H1 (cell line): ENCODE results near the gene SIMC1. TPM values are rescaled to one million over a fixed set of nuclear protein-coding genes. Genes with fewer than 3 reads are reported as not detected.
A peak's percentile ranks its signal among the peaks of the same experiment; 100 is the strongest.

Experiments
- CTCF ChIA-PET: fragments of 300-600 bp; sonication (Branson Sonifier 250); formaldehyde crosslinking; loops from one replicate; lab custom pipeline; 2021; ENCODE audit not compliant: partially characterized antibody; lab: Charles Lee
- POLR2A ChIA-PET: fragments of 300-600 bp; sonication (Branson Sonifier 250); formaldehyde crosslinking; loops from one replicate; lab custom pipeline; 2021; ENCODE audit warnings: inconsistent platforms; ENCODE audit not compliant: partially characterized antibody; lab: Charles Lee
- DNase-seq, 2 experiments: peaks; one replicate each; pipeline versions ENCODE4 v3.0.0 to v3.0.0-alpha.2; 2010 to 2022; ENCODE audit warnings: low spot score in 2 of 2, low read depth in 1 of 2, mixed read lengths in 1 of 2
- FAIRE-seq: peaks from 2 replicates; lab custom pipeline; 2011; peaks lifted over from hg19 to GRCh38; lab: Jason Lieb, UNC
- H2AFZ ChIP-seq: 2 replicates; pipeline ENCODE4 v1.8.1; 2012; ENCODE audit warnings: low read length, inconsistent platforms
- H2AK5ac ChIP-seq: 2 replicates; pipeline ENCODE4 v1.6.1; 2013; ENCODE audit warnings: low read depth, low read length
- H2BK120ac ChIP-seq: replicated peaks from 2 replicates; pipeline ENCODE3; 2013; ENCODE audit warnings: low read depth, low read length, inconsistent platforms
- H2BK12ac ChIP-seq: 2 replicates; pipeline ENCODE4 v1.6.1; 2013; ENCODE audit warnings: low read depth, low read length
- H2BK15ac ChIP-seq: 2 replicates; pipeline ENCODE4 v1.6.1; 2013; ENCODE audit warnings: low read length
- H2BK20ac ChIP-seq: 2 replicates; pipeline ENCODE4 v1.6.1; 2013; ENCODE audit warnings: low read length
- H2BK5ac ChIP-seq: 2 replicates; pipeline ENCODE4 v1.6.1; 2013; ENCODE audit warnings: low read depth, low read length
- H3K14ac ChIP-seq: 2 replicates; pipeline ENCODE4 v1.6.1; 2013; ENCODE audit warnings: inconsistent platforms; ENCODE audit not compliant: insufficient read length
- H3K18ac ChIP-seq: 2 replicates; pipeline ENCODE4 v1.6.1; 2013; ENCODE audit warnings: low read length; ENCODE audit errors: extremely low read depth
- H3K23ac ChIP-seq: 2 replicates; pipeline ENCODE4 v1.6.1; 2013; ENCODE audit warnings: inconsistent platforms; ENCODE audit not compliant: insufficient read length
- H3K23me2 ChIP-seq: 2 replicates; pipeline ENCODE4 v1.6.1; 2013; ENCODE audit warnings: low read depth, low read length
- H3K27ac ChIP-seq: 2 replicates; pipeline ENCODE4 v1.6.1; 2011; ENCODE audit warnings: low read depth, low read length, inconsistent platforms
- H3K27me3 ChIP-seq, 4 experiments: replicated peaks in 1 of 4; 1 replicate in 1 of 4; 2 replicates in 3 of 4; pipeline versions ENCODE4 v1.6.1 to v1.8.1; 2011 to 2013; ENCODE audit warnings: low read length in 3 of 4, mild to moderate bottlenecking in 3 of 4, inconsistent platforms in 2 of 4, mixed read lengths in 2 of 4, moderate library complexity in 1 of 4; ENCODE audit not compliant: control insufficient read depth in 3 of 4, insufficient read depth in 3 of 4; ENCODE audit errors: extremely low read depth in 1 of 4
- H3K36me3 ChIP-seq, 4 experiments: 2 replicates each; pipeline versions ENCODE4 v1.6.1 to v1.8.1; 2011 to 2013; ENCODE audit warnings: mild to moderate bottlenecking in 4 of 4, low read length in 3 of 4, moderate library complexity in 2 of 4, control low read depth in 1 of 4, inconsistent platforms in 1 of 4; ENCODE audit not compliant: insufficient read depth in 4 of 4, control insufficient read depth in 2 of 4
- H3K4ac ChIP-seq: replicated peaks from 2 replicates; pipeline ENCODE3; 2013; ENCODE audit warnings: low read length, low read depth, mixed read lengths, inconsistent platforms; ENCODE audit not compliant: insufficient read length
- H3K4me1 ChIP-seq, 4 experiments: replicated peaks in 1 of 4; 1 replicate in 1 of 4; 2 replicates in 3 of 4; pipeline versions ENCODE4 v1.6.1 to v1.8.1; 2011 to 2013; ENCODE audit warnings: low read length in 3 of 4, inconsistent platforms in 2 of 4, mixed read lengths in 1 of 4; ENCODE audit not compliant: insufficient read depth in 4 of 4, control insufficient read depth in 3 of 4
- H3K4me2 ChIP-seq, 2 experiments: 2 replicates each; pipeline versions ENCODE4 v1.6.1 to v1.8.1; 2011 to 2013; ENCODE audit warnings: low read depth in 2 of 2, low read length in 2 of 2, control low read depth in 1 of 2, inconsistent platforms in 1 of 2, mild to moderate bottlenecking in 1 of 2; ENCODE audit not compliant: insufficient read depth in 1 of 2
- H3K4me3 ChIP-seq, 4 experiments: fragments of 200-600, 300-600 bp in 1 of 4; sonication (generic), shearing (Covaris generic), sonication (Bioruptor Twin) in 1 of 4; 2 replicates each; pipeline versions ENCODE4 v1.5.1 to v1.8.1; 2011 to 2016; ENCODE audit warnings: low read length in 4 of 4, low read depth in 3 of 4, control low read depth in 2 of 4, inconsistent platforms in 2 of 4, mild to moderate bottlenecking in 2 of 4, mixed read lengths in 1 of 4, moderate library complexity in 1 of 4; ENCODE audit not compliant: insufficient read depth in 2 of 4; ENCODE audit errors: extremely low read depth in 1 of 4
- H3K56ac ChIP-seq: replicated peaks from 2 replicates; pipeline ENCODE3; 2013; ENCODE audit warnings: low read depth, mild to moderate bottlenecking, mixed read lengths, low read length, inconsistent platforms; ENCODE audit not compliant: insufficient read length
- H3K79me1 ChIP-seq: 2 replicates; pipeline ENCODE4 v1.6.1; 2013; ENCODE audit warnings: low read depth, low read length, control low read depth
- H3K79me2 ChIP-seq, 2 experiments: 2 replicates each; pipeline versions ENCODE4 v1.6.1 to v1.8.1; 2012 to 2013; ENCODE audit warnings: low read length in 2 of 2, mild to moderate bottlenecking in 2 of 2, inconsistent platforms in 1 of 2; ENCODE audit not compliant: insufficient read depth in 2 of 2, control insufficient read depth in 1 of 2
- H3K9ac ChIP-seq, 4 experiments: replicated peaks in 1 of 4; 1 replicate in 1 of 4; 2 replicates in 3 of 4; pipeline versions ENCODE4 v1.6.1 to v1.8.1; 2011 to 2013; ENCODE audit warnings: low read depth in 3 of 4, low read length in 3 of 4, control low read depth in 2 of 4, mild to moderate bottlenecking in 2 of 4, moderate library complexity in 2 of 4, inconsistent platforms in 1 of 4; ENCODE audit errors: extremely low read depth in 1 of 4
- H3K9me3 ChIP-seq, 2 experiments: 2 replicates each; pipeline versions ENCODE4 v1.6.1 to v1.8.1; 2012 to 2013; ENCODE audit warnings: mild to moderate bottlenecking in 2 of 2, moderate library complexity in 2 of 2, control low read depth in 1 of 2, inconsistent platforms in 1 of 2, low read depth in 1 of 2, low read length in 1 of 2, mixed read lengths in 1 of 2; ENCODE audit not compliant: insufficient read depth in 2 of 2
- H4K20me1 ChIP-seq, 2 experiments: replicated peaks in 1 of 2; 2 replicates each; pipeline versions ENCODE3 to v1.8.1; 2011 to 2013; ENCODE audit warnings: inconsistent platforms in 2 of 2, low read length in 2 of 2, mild to moderate bottlenecking in 1 of 2; ENCODE audit not compliant: insufficient read depth in 2 of 2, control insufficient read depth in 1 of 2
- H4K5ac ChIP-seq: 2 replicates; pipeline ENCODE4 v1.6.1; 2013; ENCODE audit warnings: low read length, low read depth, mixed read lengths, inconsistent platforms; ENCODE audit not compliant: insufficient read length
- H4K8ac ChIP-seq: 2 replicates; pipeline ENCODE4 v1.8.0; 2013; ENCODE audit warnings: mild to moderate bottlenecking, moderate library complexity, low read length, inconsistent platforms; ENCODE audit not compliant: insufficient read depth; ENCODE audit errors: extremely low read depth
- H4K91ac ChIP-seq: replicated peaks from 2 replicates; pipeline ENCODE3; 2013; ENCODE audit warnings: low read length, mixed read lengths, inconsistent platforms; ENCODE audit not compliant: insufficient read length
- ASH2L ChIP-seq: fragments of 200-600, 300-600 bp; sonication (generic); IDR thresholded peaks from one replicate; pipeline ENCODE4 v1.7.1; 2017; ENCODE audit warnings: low read length
- CREB1 ChIP-seq: IDR thresholded peaks from 2 replicates; pipeline ENCODE4 v1.6.1; 2012; ENCODE audit warnings: inconsistent platforms
- EZH2 ChIP-seq: fragments of 200-600 bp; sonication (generic); IDR thresholded peaks from 2 replicates; pipeline ENCODE4 v1.7.1; 2012; ENCODE audit warnings: low read depth, mild to moderate bottlenecking, moderate library complexity, low read length, inconsistent platforms; ENCODE audit not compliant: severe bottlenecking
- HDAC2 ChIP-seq, 2 experiments: fragments of 300-600 bp in 1 of 2; sonication (generic) in 1 of 2; IDR thresholded peaks; 2 replicates each; pipeline ENCODE4 v1.6.1; 2011 to 2012; ENCODE audit warnings: low read depth in 2 of 2, low read length in 2 of 2, mild to moderate bottlenecking in 2 of 2, moderate library complexity in 2 of 2, borderline replicate concordance in 1 of 2, inconsistent platforms in 1 of 2
- JUND ChIP-seq: IDR thresholded peaks from 2 replicates; pipeline ENCODE4 v1.6.1; 2011; ENCODE audit warnings: mild to moderate bottlenecking, improper control_type of control experiment, low read length
- KDM4A ChIP-seq: IDR thresholded peaks from one replicate; pipeline ENCODE4 v1.7.1; 2012; ENCODE audit warnings: low read depth, mild to moderate bottlenecking, moderate library complexity, low read length, inconsistent platforms; ENCODE audit not compliant: severe bottlenecking
- MAX ChIP-seq: IDR thresholded peaks from 2 replicates; pipeline ENCODE4 v1.6.1; 2012; ENCODE audit warnings: inconsistent platforms
- PHF8 ChIP-seq: fragments of 200-600 bp; sonication (generic); conservative IDR thresholded peaks from 2 replicates; pipeline ENCODE4 v1.7.1; 2012; ENCODE audit warnings: low read depth, mild to moderate bottlenecking, inconsistent platforms, low read length, moderate library complexity
- SUZ12 ChIP-seq: fragments of 200-600 bp; sonication (generic); IDR thresholded peaks from 2 replicates; pipeline ENCODE4 v1.6.1; 2012; ENCODE audit warnings: mild to moderate bottlenecking, inconsistent platforms, low read length, moderate library complexity, mixed read lengths
- YY1 ChIP-seq: IDR thresholded peaks from 2 replicates; pipeline ENCODE4 v1.6.1; 2011; ENCODE audit warnings: low read depth, mild to moderate bottlenecking, low read length
- WGBS, 2 experiments: shearing (Covaris generic) in 1 of 2; methylation state at CpG; one replicate each; pipeline versions ENCODE4 v1.1.6 to v1.1.7; 2013 to 2015; ENCODE audit warnings: low lambda C conversion rate in 2 of 2, mixed read lengths in 2 of 2, inconsistent platforms in 1 of 2, low coverage in 1 of 2, missing lambda C conversion rate in 1 of 2; ENCODE audit not compliant: insufficient replicate concordance in 2 of 2, insufficient coverage in 1 of 2, insufficient read length in 1 of 2; ENCODE audit errors: extremely low coverage in 1 of 2, missing lambda C conversion rate in 1 of 2; 5-methylcytosine and 5-hydroxymethylcytosine counted together
- polyA plus RNA-seq, 7 experiments: library from polyadenylated mRNA; depleted of rRNA in 3 of 7; stranded (reverse) in 5 of 7; unstranded in 2 of 7; fragments of >200 nt in 5 of 7; fragments of 200-250 nt in 2 of 7; gene quantifications; 1 replicate in 5 of 7; 2 replicates in 1 of 7; 4 replicates in 1 of 7; pipeline versions ENCODE4 v1.2.1 to v1.2.3, GENCODE V29; 2011 to 2013; ENCODE audit warnings: missing spikeins in 2 of 7, mixed read lengths in 2 of 7
- total RNA-seq: library from RNA; stranded (reverse); fragmentation: NEBNext Ultra II Directional; extraction: Animal tissue kit (Norgen Biotek cat#: 25700); gene quantifications from 2 replicates; pipeline ENCODE4 v1.2.1, GENCODE V29; 2021

The SIMC1 gene
- total and polyA plus RNA-seq, 2 of the 8 experiments (the other 6 are each of a cell fraction or from before 2014, with no cell fraction given), result 12.3 to 21.2 TPM

DNA sequence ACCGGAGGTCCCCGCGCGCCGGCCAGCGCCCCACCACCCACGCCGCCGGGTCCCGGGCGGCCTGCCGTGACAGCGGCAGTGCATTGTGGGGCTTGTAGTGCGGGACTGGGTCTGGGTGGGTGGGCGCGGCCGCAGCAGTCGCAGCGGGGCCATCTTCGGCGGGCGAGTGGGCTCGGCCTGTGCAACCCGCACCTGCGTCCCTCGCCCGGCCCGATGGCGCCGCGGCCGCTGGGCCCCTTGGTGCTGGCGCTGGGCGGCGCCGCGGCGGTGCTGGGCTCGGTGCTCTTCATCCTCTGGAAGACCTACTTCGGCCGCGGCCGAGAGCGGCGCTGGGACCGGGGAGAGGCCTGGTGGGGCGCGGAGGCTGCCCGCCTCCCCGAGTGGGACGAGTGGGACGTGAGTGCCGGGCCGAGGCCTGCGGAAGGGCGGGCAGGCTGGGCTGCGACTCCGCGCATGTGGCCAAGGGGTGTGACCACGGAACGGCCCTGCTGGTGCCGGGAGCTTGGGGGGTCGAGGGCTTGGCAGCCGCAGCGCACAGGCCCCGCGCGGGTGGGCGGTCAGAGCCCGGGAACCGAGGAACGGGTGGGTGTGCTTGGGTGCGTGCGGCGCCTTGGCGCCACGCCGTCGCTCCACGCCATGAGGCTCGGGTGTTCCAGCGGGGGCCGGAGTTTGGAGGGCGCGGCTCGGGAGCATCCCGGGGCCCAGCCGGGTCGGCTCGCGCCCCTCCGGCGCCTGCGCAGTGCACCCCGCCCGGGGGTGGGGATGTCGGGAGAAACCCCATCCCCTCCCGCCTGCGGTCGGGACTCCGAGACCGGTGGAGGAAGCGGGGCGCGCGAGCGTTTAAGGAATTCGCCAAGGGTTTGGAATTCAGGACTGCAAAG is 127.4 kb downstream of the SIMC1 start, which contains the start of gene ARL10:
TSS of gene ARL10 (plus strand) at position 137 of the 881 bp plus-strand sequence. CDS start at position 214, 77 bp downstream.
- FAIRE-seq (no peak), DNase-seq (peak in 1 of 2 experiments; percentile 72)
- Histone ChIP-seq H4K8ac (peak within 1 kb of the TSS; percentile 73), H3K4ac (no peak within 1 kb of the TSS), H3K23me2 (peaks cover 19% of the 10 kb centered on the region), H3K23ac (no peak within 1 kb of the TSS), H3K56ac (no peak within 1 kb of the TSS), H3K9me3 (no peaks in the 10 kb centered on the region), H3K79me2 (peaks cover 0 to 3% of the 10 kb centered on the region in 2 experiments; a peak in 2 of 4 replicates), H3K4me2 (peak within 1 kb of the TSS; percentile 79 to 91), H3K4me1 (peaks cover 0 to 5% (median 3%) of the 10 kb centered on the region in 4 experiments; a peak in 4 of 7 replicates), H2AFZ (peak within 1 kb of the TSS; percentile 80; the same call in 1 of the 2 replicates), H4K91ac (no peak within 1 kb of the TSS), H3K4me3 (peak within 1 kb of the TSS; percentile 61 to 82 (median 68)), H3K18ac (peak within 1 kb of the TSS; percentile 66), H3K79me1 (peaks cover 2% of the 10 kb centered on the region; the same call in 1 of the 2 replicates), H3K27me3 (peaks cover 7 to 42% (median 34%) of the 10 kb centered on the region in 4 experiments), H2BK15ac (0 out of 2 replicates have a peak within 1 kb of the TSS, but pooled peaks have one; percentile 61), H2BK20ac (no peak within 1 kb of the TSS), H3K36me3 (peaks cover 0 to 3% (median 0%) of the 10 kb centered on the region in 4 experiments; a peak in 3 of 8 replicates), H4K5ac (peak within 1 kb of the TSS; percentile 29), H3K9ac (peak within 1 kb of the TSS in 2 of 4 experiments; percentile 35 to 55; a peak in 3 of 7 replicates), H2BK5ac (no peak within 1 kb of the TSS), H2BK12ac (0 out of 2 replicates have a peak within 1 kb of the TSS, but pooled peaks have one; percentile 2), H3K14ac (no peak within 1 kb of the TSS), H2BK120ac (no peak within 1 kb of the TSS), H3K27ac (no peak within 1 kb of the TSS), H4K20me1 (peaks cover 0 to 3% of the 10 kb centered on the region in 2 experiments), H2AK5ac (no peak within 1 kb of the TSS)
- POLR2A ChIA-PET, result interaction anchor here (0.8 to 1.6 kb wide), 4 partner anchors 10 to 26 kb away, joined by 3 to 11 read pairs (median 3); partner anchors contain the start of genes HIGD2A and NOP16
- 2% methylated on average over 49 of the region's 108 CpGs; no CpG with 5 or more reads in 1 of the 2 experiments for WGBS, 2 experiments
- CTCF ChIA-PET, result no interaction called here
- peak; percentile 56 for TF ChIP-seq EZH2
- peak; percentile 99 for TF ChIP-seq KDM4A
- TF ChIP-seq YY1, result peak; percentile 43; the same call in 1 of the 2 replicates
- TF ChIP-seq JUND, result no peak
- peak; percentile 18 for TF ChIP-seq ASH2L
- TF ChIP-seq MAX, result peak; percentile 91
- peak; percentile 51; the same call in 1 of the 2 replicates for TF ChIP-seq SUZ12
- peak; percentile 53; the same call in 1 of the 2 replicates for TF ChIP-seq PHF8
- peak in 1 of 2 experiments; percentile 81; a peak in 1 of 4 replicates for TF ChIP-seq HDAC2 (IDR thresholded peaks at IDR 0.05; ENCODE audit: borderline replicate concordance in 1 of 2, low read depth in 2 of 2, low read length in 2 of 2)
- no peak for TF ChIP-seq CREB1
